Bronchial epithelial cell (primary cell): ENCODE data around the gene STIL. TPM values are rescaled to one million over a fixed set of nuclear protein-coding genes. Genes with fewer than 3 reads are reported as not detected.

ENCODE experiments used
- DNase-seq: peaks from one replicate; pipeline ENCODE4 v3.0.0-alpha.2; 2010; ENCODE audit warnings: low read depth
- FAIRE-seq: peaks from 2 replicates; lab custom pipeline; 2011; peaks lifted over from hg19 to GRCh38; lab: Jason Lieb, UNC
- H3K27me3 ChIP-seq: 2 replicates; pipeline ENCODE4 v1.5.1; 2011; ENCODE audit warnings: low read length; ENCODE audit not compliant: control insufficient read depth, insufficient read depth
- H3K36me3 ChIP-seq: 2 replicates; pipeline ENCODE4 v1.5.1; 2011; ENCODE audit warnings: low read length; ENCODE audit not compliant: control insufficient read depth, insufficient read depth
- H3K4me3 ChIP-seq: 2 replicates; pipeline ENCODE4 v1.5.1; 2011; ENCODE audit warnings: mild to moderate bottlenecking, low read depth, low read length, control low read depth
- total RNA-seq: library from RNA; depleted of rRNA; stranded (reverse); fragments of >200 nt; gene quantifications from 2 replicates; pipeline ENCODE4 v1.2.1, GENCODE V29; 2014
- TF ChIP-seq, protein P1 (sequence below): IDR thresholded peaks from 2 replicates; pipeline ENCODE4 v1.5.1; 2011; ENCODE audit warnings: mild to moderate bottlenecking, moderate library complexity, low read length, control low read depth, inconsistent platforms; ENCODE audit not compliant: insufficient read depth, severe bottlenecking

Gene STIL
- total RNA-seq, 1 donor from 2014 or later = 0.79 TPM

DNA sequence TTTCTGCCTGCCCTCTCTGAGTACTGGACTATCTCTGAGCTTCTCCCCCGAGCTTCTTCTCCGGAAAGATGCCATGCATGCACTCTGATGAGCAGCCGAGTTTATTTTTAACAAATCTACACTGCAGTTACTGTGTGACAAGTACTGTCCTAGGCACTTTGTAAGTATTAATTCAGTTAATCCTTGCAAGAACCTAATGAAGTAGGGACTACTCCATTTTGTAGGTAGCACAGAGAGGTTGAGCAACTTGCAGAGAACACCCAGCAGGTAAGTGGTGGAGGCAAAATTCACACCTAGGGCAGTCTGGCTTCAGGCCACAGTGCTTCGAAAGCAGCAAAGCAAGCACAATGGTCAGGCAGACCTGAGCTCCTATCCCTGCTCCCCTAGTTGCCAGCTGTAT lies 78.1 kb downstream of the STIL start:
- TF ChIP-seq, protein P1, sequence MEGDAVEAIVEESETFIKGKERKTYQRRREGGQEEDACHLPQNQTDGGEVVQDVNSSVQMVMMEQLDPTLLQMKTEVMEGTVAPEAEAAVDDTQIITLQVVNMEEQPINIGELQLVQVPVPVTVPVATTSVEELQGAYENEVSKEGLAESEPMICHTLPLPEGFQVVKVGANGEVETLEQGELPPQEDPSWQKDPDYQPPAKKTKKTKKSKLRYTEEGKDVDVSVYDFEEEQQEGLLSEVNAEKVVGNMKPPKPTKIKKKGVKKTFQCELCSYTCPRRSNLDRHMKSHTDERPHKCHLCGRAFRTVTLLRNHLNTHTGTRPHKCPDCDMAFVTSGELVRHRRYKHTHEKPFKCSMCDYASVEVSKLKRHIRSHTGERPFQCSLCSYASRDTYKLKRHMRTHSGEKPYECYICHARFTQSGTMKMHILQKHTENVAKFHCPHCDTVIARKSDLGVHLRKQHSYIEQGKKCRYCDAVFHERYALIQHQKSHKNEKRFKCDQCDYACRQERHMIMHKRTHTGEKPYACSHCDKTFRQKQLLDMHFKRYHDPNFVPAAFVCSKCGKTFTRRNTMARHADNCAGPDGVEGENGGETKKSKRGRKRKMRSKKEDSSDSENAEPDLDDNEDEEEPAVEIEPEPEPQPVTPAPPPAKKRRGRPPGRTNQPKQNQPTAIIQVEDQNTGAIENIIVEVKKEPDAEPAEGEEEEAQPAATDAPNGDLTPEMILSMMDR = no peak
- Histone ChIP-seq H3K36me3 (no peaks in the 10 kb centered on the region), H3K27me3 (peaks cover 29% of the 10 kb centered on the region), H3K4me3 (no peak overlapping the region)
- no peak for FAIRE-seq
- no peak for DNase-seq

- Histone ChIP-seq H3K36me3 (no peaks in the 10 kb centered on the region), H3K27me3 (peaks cover 35% of the 10 kb centered on the region), H3K4me3 (no peak overlapping the region)
- TF ChIP-seq, protein P1 = no peak
- DNase-seq (no peak), FAIRE-seq (no peak)
Observed at GRCh38 chr1:47235241-47235681, 78.7 kb downstream of the STIL start.

GRCh38 chr1:47233186-47233585 lies 80.8 kb downstream of the STIL start:
- FAIRE-seq (no peak), DNase-seq (no peak)
- Histone ChIP-seq H3K36me3 (no peaks in the 10 kb centered on the region), H3K4me3 (no peak overlapping the region), H3K27me3 (peaks cover 56% of the 10 kb centered on the region)
- TF ChIP-seq, protein P1 = no peak

DNA sequence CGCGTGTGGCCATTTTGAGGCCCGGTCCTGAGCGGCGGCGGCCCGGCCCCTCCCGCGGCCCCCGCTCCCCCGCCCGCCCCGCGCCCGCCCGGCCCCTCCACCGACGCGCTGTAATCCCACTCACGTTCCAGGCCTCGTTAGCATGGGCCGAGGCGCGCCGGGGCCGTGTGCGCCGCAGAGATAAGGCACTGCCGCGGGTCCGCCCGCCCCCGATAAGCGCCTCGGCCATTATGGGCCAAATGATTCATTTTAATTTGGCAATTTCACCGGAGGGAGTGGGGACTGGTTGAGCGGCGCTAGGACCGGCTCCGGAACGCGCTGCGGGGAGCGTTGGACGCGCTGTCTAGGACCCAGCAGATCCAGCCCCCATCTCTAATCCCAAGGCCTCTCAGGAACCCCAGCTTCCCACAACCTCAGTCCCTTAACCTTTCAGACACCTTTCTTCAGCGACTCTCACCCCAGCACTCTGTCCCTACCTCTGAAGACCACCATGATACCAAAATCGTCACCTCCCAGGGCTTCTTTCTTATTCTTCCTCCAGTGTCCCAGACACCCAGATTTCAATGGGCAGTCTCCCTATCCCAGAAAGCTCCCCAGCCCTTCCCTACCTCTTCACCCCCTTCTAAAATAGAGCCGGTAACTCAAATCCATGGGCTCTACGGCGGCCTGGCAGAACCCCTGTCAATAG lies 81.6 kb downstream of the STIL start, which contains the start of gene TAL1:
Gene TAL1, minus strand, starts transcription at position 39 of the 688 bp plus-strand sequence. CDS start 6,337 bp downstream, outside the sequence.
- FAIRE-seq (no peak), DNase-seq (no peak)
- peaks cover 56% of the 10 kb centered on the region for H3K27me3 ChIP-seq
- no peaks in the 10 kb centered on the region for H3K36me3 ChIP-seq
- TF ChIP-seq, protein P1 = no peak
- no peak within 1 kb of the TSS for H3K4me3 ChIP-seq

DNA sequence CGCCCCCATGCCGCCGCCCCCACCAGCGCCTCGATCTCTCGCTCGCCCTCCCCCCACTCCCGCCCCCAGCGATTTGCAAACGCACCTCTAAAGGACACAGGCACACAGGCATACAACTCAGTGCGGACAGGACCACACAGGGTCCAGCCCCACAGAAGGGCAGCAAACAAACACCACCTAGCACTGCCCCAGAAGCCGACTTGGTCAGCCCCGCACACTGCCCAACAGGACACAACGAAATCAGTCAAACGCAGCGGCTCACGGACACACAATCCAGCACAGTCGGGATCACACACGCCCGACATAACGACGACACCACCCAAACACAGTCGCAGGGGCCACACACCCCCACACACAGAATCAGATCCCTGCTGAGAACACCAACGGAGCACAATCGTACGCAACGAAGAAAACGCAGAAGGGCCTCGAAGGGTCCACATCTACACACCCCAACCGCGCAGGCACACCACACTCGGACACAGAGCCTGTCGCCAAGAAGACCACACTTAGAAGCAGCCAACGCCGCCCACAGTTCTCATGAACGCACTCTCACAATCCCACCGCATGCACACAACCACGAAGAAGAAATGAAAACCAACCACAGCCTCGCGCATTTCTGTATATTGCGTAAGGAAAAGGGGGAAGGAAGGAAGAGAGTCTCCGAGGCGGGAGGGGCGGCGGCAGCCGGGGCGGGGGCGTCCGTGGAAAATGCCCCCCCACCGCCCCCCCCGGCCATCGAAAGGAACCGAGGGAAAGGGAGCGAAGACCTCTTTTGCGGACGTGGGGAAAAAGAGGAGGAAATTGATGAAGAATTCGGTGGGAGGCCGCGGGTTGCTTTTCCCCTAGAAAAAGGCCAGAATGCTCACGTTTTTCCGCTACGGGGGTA lies 82.4 kb downstream of the STIL start:
- Histone ChIP-seq H3K27me3 (peaks cover 62% of the 10 kb centered on the region), H3K4me3 (no peak overlapping the region), H3K36me3 (no peaks in the 10 kb centered on the region)
- TF ChIP-seq, protein P1 = no peak
- FAIRE-seq (no peak), DNase-seq (peak; percentile 16)
